HG03469 (cell line): Measurements from ENCODE around the gene ABCE1.
"Not testable (repeated sequence)": the region's sequence is repeated elsewhere in the genome, so short reads cannot be mapped to it uniquely, and the experiment has no call there.

ENCODE experiments used
- ATAC-seq: cut with Tn5 transposase; IDR thresholded peaks from one replicate; pipeline ENCODE4 v1.9.1; 2021; ENCODE audit warnings: mild to moderate bottlenecking, moderate library complexity, moderate number of reproducible peaks; ENCODE audit not compliant: unreplicated experiment

ABCE1 gene

GRCh38 chr4:145101091-145101490 lies 3.0 kb downstream of the ABCE1 start:
- ATAC-seq, result no peak

DNA sequence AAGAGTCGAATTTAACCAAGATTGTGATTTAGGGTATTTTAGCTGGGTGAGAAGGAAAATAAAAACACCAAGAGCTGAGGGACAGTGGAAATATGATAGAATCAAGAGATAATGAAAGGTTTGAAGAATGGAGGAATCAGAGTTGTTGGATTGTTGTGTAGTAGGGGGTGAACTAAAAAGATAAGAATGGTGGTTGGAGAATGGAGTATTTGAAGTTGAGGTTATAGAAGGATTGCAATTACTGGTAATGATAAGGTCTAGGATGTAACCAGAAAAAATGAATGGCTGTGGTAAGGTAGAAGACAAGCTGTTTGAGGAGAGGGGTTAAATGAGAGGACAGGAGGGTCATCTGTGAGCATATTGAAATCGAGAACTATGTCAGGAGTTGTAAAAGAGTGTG lies 4.5 kb downstream of the ABCE1 start:
- ATAC-seq, result no peak

DNA sequence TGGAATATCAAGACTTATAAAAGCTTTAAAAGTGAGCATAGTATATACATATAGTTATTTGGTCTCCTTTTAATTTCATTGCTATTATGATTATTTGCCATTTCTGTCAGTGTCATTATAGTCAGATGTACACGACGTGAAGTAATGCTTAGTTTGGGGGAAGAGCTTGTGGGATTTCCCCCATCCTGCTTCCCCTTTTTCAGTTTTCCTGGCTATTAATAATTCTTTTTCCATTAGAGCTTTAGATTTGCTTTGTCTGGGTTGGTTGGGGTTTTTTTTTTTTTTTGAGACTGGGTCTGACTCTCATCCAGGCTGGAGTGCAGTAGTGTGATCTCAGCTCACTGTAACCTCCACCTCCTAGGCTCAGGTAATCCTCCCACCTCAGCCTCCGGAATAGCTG lies 5.4 kb downstream of the ABCE1 start:
- no peak for ATAC-seq

DNA sequence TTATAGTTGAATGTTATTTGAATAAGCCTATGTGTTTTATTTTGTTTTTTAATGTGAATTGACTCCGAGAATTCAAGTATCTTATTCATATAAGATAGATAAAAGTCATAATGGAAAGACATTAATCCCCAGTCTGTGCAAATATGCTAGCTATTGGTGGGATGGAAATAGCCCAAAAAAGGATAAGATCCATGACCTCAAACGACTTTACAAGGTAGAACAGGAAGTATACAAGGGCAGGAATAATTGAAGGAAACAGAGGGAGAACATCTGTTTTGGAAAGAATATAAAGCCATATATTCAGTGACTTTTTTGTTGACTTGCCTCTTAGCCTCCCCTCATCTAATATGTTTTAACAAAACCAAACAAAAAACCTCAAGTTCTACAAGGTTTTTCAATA lies 9.0 kb downstream of the ABCE1 start:
- ATAC-seq, result no peak

GRCh38 chr4:145108128-145108527 lies 10.0 kb downstream of the ABCE1 start:
- ATAC-seq, result no peak

DNA sequence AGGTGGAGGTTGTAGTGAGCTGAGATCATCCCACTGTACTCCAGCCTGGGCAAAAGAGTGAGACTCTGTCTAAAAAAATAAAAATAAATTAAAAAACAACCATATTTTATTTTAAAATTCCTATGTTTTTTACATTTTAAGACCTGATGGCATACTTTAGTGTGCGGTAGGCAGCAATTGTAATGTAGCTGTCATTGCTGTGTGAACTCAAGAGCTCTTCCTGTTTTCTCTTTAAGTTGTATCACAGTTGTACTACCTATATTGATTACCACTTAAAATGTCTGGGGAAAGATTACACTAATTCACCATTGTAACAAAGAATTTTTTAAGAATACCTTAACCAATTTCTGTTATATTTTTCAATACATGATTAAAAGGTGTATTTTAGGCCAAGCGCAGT lies 27.3 kb downstream of the ABCE1 start:
- ATAC-seq, result no peak

- ATAC-seq, result no peak
These were observed 32.0 kb downstream of the ABCE1 start for GRCh38 chr4:145130130-145130529.

DNA sequence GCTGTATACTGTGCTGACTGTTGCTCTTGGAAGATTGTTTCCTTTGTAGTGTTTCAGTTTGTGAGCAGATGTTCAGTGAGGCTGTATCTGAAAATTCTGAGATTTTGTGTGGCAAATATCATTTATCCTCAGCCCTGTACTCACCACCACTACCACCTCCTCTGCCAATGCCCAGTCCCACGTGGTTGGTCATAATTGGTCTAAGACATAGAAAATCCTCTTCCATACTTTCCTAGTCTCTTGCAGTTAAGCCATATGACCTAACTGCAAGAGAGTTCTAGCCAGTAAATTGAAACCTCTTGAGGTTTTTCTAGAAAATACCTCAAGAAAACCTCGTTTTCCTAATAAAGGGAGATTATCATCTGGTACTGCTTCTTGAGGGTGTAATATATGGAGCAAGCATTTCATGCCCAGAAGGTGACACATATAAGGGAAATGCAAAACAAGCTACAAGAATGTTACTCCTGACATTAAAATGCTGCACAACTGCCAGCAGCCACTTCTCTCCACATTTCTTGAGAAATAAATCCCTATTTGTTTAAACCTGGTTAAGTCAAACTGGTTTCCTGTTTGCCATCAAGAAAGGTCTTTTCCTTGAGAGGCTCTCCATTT lies 32.8 kb downstream of the ABCE1 start:
- no peak for ATAC-seq

GRCh38 chr4:145131848-145132247 lies 33.7 kb downstream of the ABCE1 start:
- ATAC-seq, result no peak

DNA sequence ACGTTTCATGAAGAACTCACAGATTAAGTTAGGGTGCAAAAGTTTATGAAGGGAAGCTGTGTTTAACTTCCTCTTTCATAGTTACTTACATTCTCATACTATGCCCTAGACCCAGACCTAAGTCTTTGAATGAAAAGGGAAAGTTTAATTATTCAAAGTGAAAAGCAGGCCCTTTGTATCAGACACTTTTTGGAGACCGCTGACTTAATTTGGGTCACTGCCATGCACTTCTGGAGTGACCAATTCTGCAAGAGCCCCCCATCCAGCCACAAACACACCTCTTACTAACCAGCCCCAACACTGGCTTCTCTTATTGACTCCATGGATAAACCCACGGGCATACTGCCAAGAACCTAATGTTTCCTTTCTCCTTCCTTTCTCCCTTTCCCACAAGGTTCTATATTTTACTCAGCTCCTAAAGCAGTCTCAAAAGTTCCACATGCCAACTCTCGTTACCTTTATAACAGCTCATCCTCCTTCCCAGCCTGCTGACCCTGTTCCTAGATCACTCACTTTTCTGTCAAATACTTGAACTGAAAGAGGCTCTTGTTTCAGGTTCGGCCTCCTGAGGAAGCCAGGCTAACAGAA lies 34.5 kb downstream of the ABCE1 start:
- ATAC-seq, result peak; percentile 74

GRCh38 chr4:145136219-145136618 lies 38.1 kb downstream of the ABCE1 start:
- not testable (repeated sequence) for ATAC-seq

- no peak for ATAC-seq
These were observed 50.9 kb downstream of the ABCE1 start for GRCh38 chr4:145148980-145149379.

DNA sequence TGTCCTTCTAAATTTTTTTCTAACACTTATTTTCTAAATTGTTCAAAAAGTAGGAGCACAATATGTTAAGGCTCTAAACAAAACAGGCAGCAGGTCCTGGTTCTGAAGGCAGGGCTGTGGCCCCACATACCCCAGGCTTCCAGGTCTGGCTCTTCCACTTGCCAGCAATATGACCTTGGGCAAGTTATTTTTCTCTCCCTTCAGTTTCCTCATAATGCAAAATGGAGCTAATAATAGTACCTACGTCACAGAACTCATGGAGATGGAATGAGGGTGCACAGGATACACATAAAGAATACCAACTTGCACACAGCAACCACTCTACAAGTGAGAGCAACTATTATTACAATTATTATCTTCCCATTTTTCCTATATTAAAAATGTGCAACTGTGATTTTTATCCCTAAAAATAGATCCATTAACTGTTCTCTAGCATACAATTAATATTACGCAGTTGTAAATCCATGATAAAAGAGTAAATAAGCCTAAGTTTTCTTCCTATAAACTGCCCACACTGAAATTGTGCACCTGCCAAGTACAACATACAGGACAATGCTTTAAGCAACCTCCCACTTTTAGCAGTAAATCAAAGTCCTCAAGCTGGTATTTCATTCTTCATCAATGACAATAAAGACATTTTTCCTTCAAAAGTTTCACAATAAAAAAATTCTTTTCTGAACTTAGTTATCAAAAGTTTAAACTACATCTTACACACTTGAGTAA lies 55.2 kb downstream of the ABCE1 start:
- no peak for ATAC-seq

DNA sequence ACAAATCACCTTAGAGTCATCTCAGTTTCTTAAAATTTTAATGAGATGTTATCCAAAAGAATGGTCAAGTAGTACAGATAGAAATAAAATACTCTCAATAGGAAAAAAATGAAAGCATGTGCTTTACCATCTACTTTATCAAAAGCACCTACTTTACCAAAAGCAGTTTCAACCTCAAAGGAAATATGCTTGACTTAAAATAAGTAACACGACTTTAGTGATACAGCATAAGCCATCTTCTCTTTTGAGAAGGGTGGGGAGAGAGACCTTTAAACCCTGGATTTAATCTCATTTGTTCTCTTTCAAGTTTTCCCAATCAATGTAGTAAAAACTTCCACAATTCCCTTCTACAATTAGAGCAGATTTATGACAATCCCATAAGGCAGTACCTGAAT lies 55.8 kb downstream of the ABCE1 start:
- ATAC-seq, result no peak

GRCh38 chr4:145154573-145154972 lies 56.5 kb downstream of the ABCE1 start:
- ATAC-seq, result no peak

DNA sequence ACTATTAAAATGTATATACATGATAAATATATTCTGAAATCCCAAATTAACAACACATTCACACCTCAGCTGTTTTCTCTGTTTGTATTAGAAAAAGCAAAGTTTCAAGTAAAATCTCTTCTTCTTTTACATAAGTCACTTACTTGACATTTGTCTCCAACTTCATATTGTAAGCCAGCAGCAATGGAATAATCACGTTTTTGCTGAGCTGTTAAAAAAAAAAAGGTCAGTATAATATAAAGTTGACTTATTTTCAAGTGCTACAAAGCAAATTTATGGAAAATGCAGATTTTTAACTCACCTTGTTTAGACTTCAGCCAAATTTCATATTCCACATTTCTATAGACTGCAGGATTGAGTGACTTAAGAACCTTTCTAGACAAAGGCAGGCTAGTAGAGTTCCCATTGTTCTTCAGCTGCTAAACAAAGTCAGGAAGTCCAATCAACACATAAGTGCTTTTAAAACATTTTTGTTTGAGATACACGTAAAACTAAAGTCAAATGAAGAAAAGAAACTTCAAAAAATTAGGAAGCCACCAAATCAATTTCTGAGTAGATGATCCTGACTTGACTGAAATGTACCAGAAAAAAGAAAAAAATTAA lies 57.3 kb downstream of the ABCE1 start:
- no peak for ATAC-seq

DNA sequence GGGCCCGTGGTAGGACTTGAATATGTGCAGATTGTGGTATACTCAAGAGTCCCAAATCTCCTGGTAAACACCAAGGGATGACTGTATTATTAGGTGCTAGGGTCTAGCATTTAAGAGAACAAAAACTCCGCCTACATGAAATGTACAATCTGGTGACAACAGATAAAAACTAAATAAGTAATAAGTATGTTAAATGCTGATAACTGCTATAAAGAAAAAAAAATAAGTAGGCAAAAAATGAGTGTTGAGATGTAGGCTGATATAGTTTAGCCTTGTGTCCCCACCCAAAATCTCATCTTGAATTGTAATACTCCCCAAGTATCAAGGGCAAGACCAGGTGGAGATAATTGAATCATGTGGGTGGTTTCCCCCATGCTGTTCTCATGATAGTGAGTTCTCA lies 58.9 kb downstream of the ABCE1 start:
- no peak for ATAC-seq

DNA sequence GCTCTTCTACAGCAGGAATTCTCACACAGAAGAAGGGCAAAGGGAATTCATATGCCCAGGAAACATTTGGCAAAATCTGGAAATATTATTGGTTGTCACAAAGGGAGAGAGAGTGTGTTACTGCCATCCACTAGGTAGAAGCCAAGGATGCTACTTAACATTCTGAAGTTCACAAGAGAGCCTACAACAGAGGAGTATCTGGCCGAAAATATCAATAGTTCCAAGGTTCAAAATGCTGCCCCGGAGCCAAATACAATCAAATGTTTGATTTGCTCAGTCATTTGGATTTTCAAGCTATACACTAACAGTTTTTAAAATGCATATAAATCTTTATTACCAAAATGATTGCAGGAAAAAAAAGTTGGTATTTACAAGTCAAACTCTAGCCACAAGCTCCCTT lies 63.4 kb downstream of the ABCE1 start:
- ATAC-seq, result no peak

- no peak for ATAC-seq
These were observed 69.8 kb downstream of the ABCE1 start for GRCh38 chr4:145167887-145168286.

DNA sequence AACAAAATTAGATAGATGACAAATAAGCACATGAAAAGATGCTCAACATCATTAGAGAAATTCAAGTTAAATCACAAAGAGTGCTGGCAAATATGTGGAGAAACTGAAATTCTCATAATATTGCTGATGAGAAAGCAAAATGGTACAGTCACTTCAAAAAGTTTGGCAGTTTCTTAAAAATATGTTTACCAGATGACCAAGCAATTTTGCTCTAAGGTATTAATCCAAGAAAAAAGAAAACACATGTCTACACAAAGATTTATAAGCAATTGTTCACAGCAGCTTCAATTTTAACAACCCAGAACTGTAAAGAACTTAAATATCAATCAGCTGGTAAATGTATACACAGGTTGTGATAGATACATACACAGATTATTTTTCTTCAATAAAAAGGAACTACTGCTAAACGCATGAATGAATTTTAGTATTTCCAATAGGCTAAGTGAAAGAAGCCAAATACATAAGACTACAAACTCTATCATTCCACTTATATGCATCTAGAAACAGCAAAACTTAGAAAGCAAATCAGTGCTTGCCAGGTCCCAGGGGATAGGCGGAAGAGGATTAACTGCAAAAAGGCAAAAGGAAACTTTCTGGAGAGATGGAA lies 70.6 kb downstream of the ABCE1 start:
- ATAC-seq, result no peak

DNA sequence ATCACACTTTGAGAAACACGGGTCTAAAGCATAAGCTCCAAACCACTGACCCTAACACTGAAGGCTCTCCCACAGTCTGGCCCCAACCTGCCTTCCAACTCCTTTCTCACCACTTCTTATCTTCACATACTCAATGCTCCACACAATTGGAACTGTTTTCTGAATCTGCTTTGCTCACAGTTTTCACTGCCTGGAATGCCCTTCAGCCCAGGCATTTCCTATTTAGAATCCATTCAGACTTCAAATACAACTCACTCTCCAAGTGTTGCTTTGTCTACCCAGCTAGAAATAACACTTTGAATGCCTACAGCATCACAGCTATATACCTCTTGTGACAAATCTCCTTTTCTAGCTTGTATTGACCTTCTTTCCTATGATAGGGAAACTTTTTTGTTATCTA lies 72.1 kb downstream of the ABCE1 start:
- ATAC-seq, result no peak

- no peak for ATAC-seq
These were observed 73.8 kb downstream of the ABCE1 start for GRCh38 chr4:145171911-145172310.
